Kidney (tissue), 22 donors: ENCODE data around the gene NEDD8. TPM values are rescaled to one million over a fixed set of nuclear protein-coding genes. Genes with fewer than 3 reads are reported as not detected.
A peak's percentile ranks its signal among the peaks of the same experiment; 100 is the strongest.

Experiments
- DNase-seq, 5 donors: peaks; one replicate each; pipeline ENCODE4 v3.0.0-alpha.2; 2013 to 2020
- FAIRE-seq: peaks from 2 replicates; lab custom pipeline; 2012; peaks lifted over from hg19 to GRCh38; lab: Jason Lieb, UNC
- H3K27ac ChIP-seq, 2 donors: one replicate each; pipeline ENCODE4 v1.7.0; 2013; ENCODE audit warnings: low read depth in 2 of 2, low read length in 2 of 2, inconsistent platforms in 1 of 2
- H3K27me3 ChIP-seq: one replicate; pipeline ENCODE4 v1.7.1; 2013; ENCODE audit warnings: low read length, inconsistent platforms; ENCODE audit not compliant: control insufficient read depth, insufficient read depth
- H3K36me3 ChIP-seq, 3 donors: one replicate each; pipeline versions ENCODE4 v1.7.0 to v1.7.1; 2013; ENCODE audit warnings: low read length in 3 of 3, control low read depth in 1 of 3, inconsistent platforms in 1 of 3; ENCODE audit not compliant: insufficient read depth in 3 of 3, control insufficient read depth in 2 of 3
- H3K4me1 ChIP-seq, 3 donors: one replicate each; pipeline versions ENCODE4 v1.7.0 to v1.7.1; 2013; ENCODE audit warnings: low read length in 3 of 3, inconsistent platforms in 1 of 3, low read depth in 1 of 3; ENCODE audit not compliant: control insufficient read depth in 2 of 3, insufficient read depth in 2 of 3
- H3K4me3 ChIP-seq, 3 donors: one replicate each; pipeline versions ENCODE4 v1.7.0 to v1.8.1; 2013; ENCODE audit warnings: low read length in 3 of 3, control low read depth in 1 of 3, inconsistent platforms in 1 of 3
- H3K9ac ChIP-seq, 3 donors: one replicate each; pipeline versions ENCODE4 v1.7.0 to v1.7.1; 2013; ENCODE audit warnings: low read length in 3 of 3, control low read depth in 1 of 3, inconsistent platforms in 1 of 3
- H3K9me3 ChIP-seq, 3 donors: one replicate each; pipeline versions ENCODE4 v1.7.0 to v1.7.1; 2013; ENCODE audit warnings: low read length in 3 of 3, control low read depth in 1 of 3, inconsistent platforms in 1 of 3; ENCODE audit not compliant: control insufficient read depth in 2 of 3, insufficient read depth in 1 of 3
- CTCF ChIP-seq: IDR thresholded peaks from 3 replicates; pipeline ENCODE4 v1.5.1; 2012; ENCODE audit warnings: mild to moderate bottlenecking, moderate library complexity, borderline replicate concordance; ENCODE audit not compliant: insufficient read depth; ENCODE audit errors: extremely low read depth
- intact Hi-C: fragments of 100-400 bp; cut with DNase I; formaldehyde crosslinking; loops from one replicate; pipeline ENCODE4 v1.11.1; 2022
- long read RNA-seq, 10 donors: library from polyadenylated mRNA in 1 of 10; unstranded in 1 of 10; transcript quantifications; one replicate each; pipeline ENCODE4 v2.0.0 and lab custom pipeline, GENCODE V29; 2021 to 2026
- polyA plus RNA-seq: library from polyadenylated mRNA; stranded (reverse); fragments of 350-450 nt; fragmentation: Illumina TruSeq; extraction: RNeasy Lipid Tissue Mini Kit (QIAGEN cat#74804); gene quantifications from one replicate; pipeline ENCODE4 v1.2.3, GENCODE V29; 2014; ENCODE audit warnings: low read depth, low replicate concordance; ENCODE audit not compliant: insufficient read depth
- total RNA-seq: library from RNA; stranded (reverse); fragmentation: NEBNext Ultra II Directional; extraction: Animal tissue kit (Norgen Biotek cat#: 25700); gene quantifications from one replicate; pipeline ENCODE4 v1.2.1, GENCODE V29; 2021
- donor health status: control.
- donor health status: control.
- donor health status: control.
- donor health status: control.
- donor health status: control.
- donor health status: DM: yes; HTN: yes; CAD: no.
- donor health status: Normal renal cell carcinoma (clear cell type).

NEDD8 gene
- 145 TPM for total RNA-seq
- 439 TPM for polyA plus RNA-seq
- long read RNA-seq, donor 1, transcript NEDD8-201 (4 exons, 708 nt), result major isoform, 89 of 101 reads
- long read RNA-seq, donor 1, partial matches to known transcripts, result 0 of 101 reads
- long read RNA-seq, donor 1, other reads (novel, unspliced or antisense), result 0 of 101 reads
- long read RNA-seq, donor 2, transcript NEDD8-201 (4 exons, 708 nt), result major isoform, 93 of 95 reads
- long read RNA-seq, donor 2, partial matches to known transcripts, result 0 of 95 reads
- long read RNA-seq, donor 2, other reads (novel, unspliced or antisense), result 0 of 95 reads
- long read RNA-seq, donor 3, transcript NEDD8-201 (4 exons, 708 nt), result major isoform, 133 of 143 reads
- long read RNA-seq, donor 3, transcript NEDD8-203 (3 exons, 653 nt), result minor isoform, 6 of 143 reads
- long read RNA-seq, donor 3, partial matches to known transcripts, result 0 of 143 reads
- long read RNA-seq, donor 3, other reads (novel, unspliced or antisense), result 0 of 143 reads
- long read RNA-seq, donor 4, transcript NEDD8-201 (4 exons, 708 nt), result major isoform, 87 of 95 reads
- long read RNA-seq, donor 4, partial matches to known transcripts, result 0 of 95 reads
- long read RNA-seq, donor 4, other reads (novel, unspliced or antisense), result 0 of 95 reads
- long read RNA-seq, donor 5, transcript NEDD8-201 (4 exons, 708 nt), result major isoform, 5 of 5 reads
- long read RNA-seq, donor 5, partial matches to known transcripts, result 0 of 5 reads
- long read RNA-seq, donor 5, other reads (novel, unspliced or antisense), result 0 of 5 reads
- long read RNA-seq, donor 6, transcript NEDD8-208 (3 exons, 654 nt), result minor isoform, 8 of 406 reads
- long read RNA-seq, donor 6, transcript NEDD8-201 (4 exons, 708 nt), result major isoform, 298 of 406 reads
- long read RNA-seq, donor 6, transcript NEDD8-203 (3 exons, 653 nt), result minor isoform, 8 of 406 reads
- long read RNA-seq, donor 6, partial matches to known transcripts, result 72 of 406 reads
- long read RNA-seq, donor 6, other reads (novel, unspliced or antisense), result 13 of 406 reads
- long read RNA-seq, donor 7, transcript NEDD8-201 (4 exons, 708 nt), result major isoform, 36 of 41 reads
- long read RNA-seq, donor 7, partial matches to known transcripts, result 0 of 41 reads
- long read RNA-seq, donor 7, other reads (novel, unspliced or antisense), result 4 of 41 reads
- long read RNA-seq, donor 8, transcript NEDD8-201 (4 exons, 708 nt), result major isoform, 119 of 128 reads
- long read RNA-seq, donor 8, partial matches to known transcripts, result 0 of 128 reads
- long read RNA-seq, donor 8, other reads (novel, unspliced or antisense), result 0 of 128 reads
- long read RNA-seq, donor 9, transcript NEDD8-201 (4 exons, 708 nt), result major isoform, 70 of 131 reads
- long read RNA-seq, donor 9, transcript NEDD8-203 (3 exons, 653 nt), result minor isoform, 6 of 131 reads
- long read RNA-seq, donor 9, partial matches to known transcripts, result 49 of 131 reads
- long read RNA-seq, donor 9, other reads (novel, unspliced or antisense), result 0 of 131 reads
- long read RNA-seq, donor 10, transcript NEDD8-203 (3 exons, 653 nt), result minor isoform, 7 of 118 reads
- long read RNA-seq, donor 10, transcript NEDD8-201 (4 exons, 708 nt), result major isoform, 99 of 118 reads
- long read RNA-seq, donor 10, transcript NEDD8-208 (3 exons, 654 nt), result minor isoform, 10 of 118 reads
- long read RNA-seq, donor 10, partial matches to known transcripts, result 0 of 118 reads
- long read RNA-seq, donor 10, other reads (novel, unspliced or antisense), result 0 of 118 reads

GRCh38 chr14:24232121-24232644 lies at the start of gene NEDD8:
TSS of gene NEDD8 (minus strand) at chr14:24232367. CDS start at chr14:24232267, 100 bp downstream.
- no peak for FAIRE-seq
- intact Hi-C loops, result no loop called here
- Histone ChIP-seq H3K4me1 (peaks cover 0 to 25% (median 13%) of the 10 kb centered on the region in 3 donors), H3K27ac (peak within 1 kb of the TSS; percentile 89 to 94), H3K36me3 (peaks cover 8 to 16% (median 13%) of the 10 kb centered on the region in 3 donors), H3K9me3 (no peaks in the 10 kb centered on the region), H3K27me3 (no peaks in the 10 kb centered on the region), H3K4me3 (peak within 1 kb of the TSS; percentile 86 to 96 (median 96)), H3K9ac (peak within 1 kb of the TSS; percentile 92 to 96 (median 94))
- no peak for TF ChIP-seq CTCF
- DNase-seq, result peak; percentile 91 to 98 (median 95)

DNA sequence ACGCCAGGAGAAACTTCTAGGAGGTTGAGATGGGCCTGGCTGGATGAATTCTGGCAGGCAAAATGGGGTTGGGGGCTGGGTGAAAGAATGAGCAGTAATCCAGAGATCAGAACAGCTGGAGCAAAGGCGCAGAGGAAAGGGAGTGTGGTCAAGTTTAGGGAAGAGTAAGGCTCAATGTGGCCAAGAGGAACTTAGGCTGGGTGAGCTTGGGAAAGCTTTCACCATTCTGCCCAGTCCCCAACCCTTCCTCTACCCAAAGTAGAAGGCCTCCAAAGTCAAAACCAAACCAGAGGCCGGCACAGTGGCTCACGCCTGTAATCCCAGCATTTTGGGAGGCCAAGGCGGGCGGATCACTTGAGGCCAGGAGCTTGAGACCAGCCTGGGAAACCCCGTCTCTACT lies 49.5 kb upstream of the NEDD8 start:
- intact Hi-C loops, result no loop called here
- no peak for FAIRE-seq

More for the DNA sequence above, 49.5 kb upstream of the NEDD8 start:
- no peak for TF ChIP-seq CTCF
- Histone ChIP-seq H3K4me1 (peaks cover 0 to 3% (median 0%) of the 10 kb centered on the region in 3 donors), H3K9ac (no peak overlapping the region), H3K27ac (no peak overlapping the region), H3K27me3 (no peaks in the 10 kb centered on the region), H3K36me3 (no peaks in the 10 kb centered on the region), H3K4me3 (no peak overlapping the region), H3K9me3 (no peaks in the 10 kb centered on the region)
- no peak for DNase-seq
